Prostate gland (tissue), 2 donors: ENCODE measurements around the gene SENP2.

Source experiments
- CTCF ChIP-seq, 4 experiments: fragments of 200-600 bp in 2 of 4; fragments of 450-650 bp in 2 of 4; sonication (generic) in 2 of 4; IDR thresholded peaks; 1 replicate in 3 of 4; 2 replicates in 1 of 4; pipeline ENCODE4 v1.5.1; 2016 to 2019; ENCODE audit warnings: antibody characterized with exemption in 4 of 4, mild to moderate bottlenecking in 2 of 4, moderate library complexity in 2 of 4
- POLR2AphosphoS5 ChIP-seq: sonication (generic); formaldehyde crosslinking; IDR thresholded peaks from one replicate; pipeline ENCODE4 v1.6.1; 2017; ENCODE audit warnings: antibody characterized with exemption

DNA sequence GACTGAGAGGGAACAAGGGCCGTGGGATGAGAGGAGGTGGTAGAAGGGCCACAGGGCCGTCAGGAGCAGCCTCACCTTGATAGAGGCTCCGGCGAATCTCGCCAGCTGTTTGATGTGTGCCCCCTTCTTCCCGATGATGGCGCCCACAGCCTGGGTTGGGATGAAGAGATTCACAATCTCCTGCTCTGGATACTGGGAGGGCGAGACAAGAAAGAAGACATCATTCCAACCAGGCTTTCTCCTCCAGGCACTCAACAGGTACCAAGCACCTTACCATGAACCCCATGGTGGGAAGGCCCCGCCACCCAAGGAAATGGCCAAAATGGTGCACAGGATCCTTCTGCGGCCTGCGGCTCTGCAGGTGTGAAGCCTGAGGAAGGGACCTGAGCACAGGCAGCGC lies 71.1 kb downstream of the SENP2 start:
- TF ChIP-seq CTCF (IDR thresholded peaks at IDR 0.05): no peak
- TF ChIP-seq POLR2AphosphoS5: no peak
